Gastrocnemius medialis (tissue), 4 donors: Measurements from ENCODE around the gene DUSP19.

Experiments
- POLR2A ChIP-seq, 2 donors: fragments of 450-650 bp; IDR thresholded peaks; one replicate each; pipeline ENCODE4 v1.6.1; 2017; ENCODE audit warnings: antibody characterized with exemption in 2 of 2, mild to moderate bottlenecking in 2 of 2, moderate library complexity in 2 of 2
- TF ChIP-seq, protein P1 (sequence below), 5 experiments: fragments of 450-650 bp in 3 of 5; fragments of 200-600 bp in 2 of 5; sonication (generic) in 2 of 5; IDR thresholded peaks in 4 of 5; conservative IDR thresholded peaks in 1 of 5; 1 replicate in 4 of 5; 2 replicates in 1 of 5; pipeline ENCODE4 v1.5.1; 2016 to 2019; ENCODE audit warnings: antibody characterized with exemption in 5 of 5, mild to moderate bottlenecking in 3 of 5, moderate library complexity in 3 of 5

- TF ChIP-seq, protein P1, sequence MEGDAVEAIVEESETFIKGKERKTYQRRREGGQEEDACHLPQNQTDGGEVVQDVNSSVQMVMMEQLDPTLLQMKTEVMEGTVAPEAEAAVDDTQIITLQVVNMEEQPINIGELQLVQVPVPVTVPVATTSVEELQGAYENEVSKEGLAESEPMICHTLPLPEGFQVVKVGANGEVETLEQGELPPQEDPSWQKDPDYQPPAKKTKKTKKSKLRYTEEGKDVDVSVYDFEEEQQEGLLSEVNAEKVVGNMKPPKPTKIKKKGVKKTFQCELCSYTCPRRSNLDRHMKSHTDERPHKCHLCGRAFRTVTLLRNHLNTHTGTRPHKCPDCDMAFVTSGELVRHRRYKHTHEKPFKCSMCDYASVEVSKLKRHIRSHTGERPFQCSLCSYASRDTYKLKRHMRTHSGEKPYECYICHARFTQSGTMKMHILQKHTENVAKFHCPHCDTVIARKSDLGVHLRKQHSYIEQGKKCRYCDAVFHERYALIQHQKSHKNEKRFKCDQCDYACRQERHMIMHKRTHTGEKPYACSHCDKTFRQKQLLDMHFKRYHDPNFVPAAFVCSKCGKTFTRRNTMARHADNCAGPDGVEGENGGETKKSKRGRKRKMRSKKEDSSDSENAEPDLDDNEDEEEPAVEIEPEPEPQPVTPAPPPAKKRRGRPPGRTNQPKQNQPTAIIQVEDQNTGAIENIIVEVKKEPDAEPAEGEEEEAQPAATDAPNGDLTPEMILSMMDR (IDR thresholded peaks at IDR 0.05 in 4 of 5, conservative IDR thresholded peaks at IDR 0.05 in 1 of 5) = no peak
- TF ChIP-seq POLR2A (IDR thresholded peaks at IDR 0.05) = no peak
Observed at GRCh38 chr2:183091318-183091953, 12.9 kb downstream of the DUSP19 start.
